Measurements from ENCODE around the gene PAWR. TPM values are rescaled to one million over a fixed set of nuclear protein-coding genes. Genes with fewer than 3 reads are reported as not detected.
A peak's percentile ranks its signal among the peaks of the same experiment; 100 is the strongest.
"Not testable (repeated sequence)": the region's sequence is repeated elsewhere in the genome, so short reads cannot be mapped to it uniquely, and the experiment has no call there.

The PAWR gene
- total RNA-seq, 1 experiment from 2014 or later, result 72.0 TPM

DNA sequence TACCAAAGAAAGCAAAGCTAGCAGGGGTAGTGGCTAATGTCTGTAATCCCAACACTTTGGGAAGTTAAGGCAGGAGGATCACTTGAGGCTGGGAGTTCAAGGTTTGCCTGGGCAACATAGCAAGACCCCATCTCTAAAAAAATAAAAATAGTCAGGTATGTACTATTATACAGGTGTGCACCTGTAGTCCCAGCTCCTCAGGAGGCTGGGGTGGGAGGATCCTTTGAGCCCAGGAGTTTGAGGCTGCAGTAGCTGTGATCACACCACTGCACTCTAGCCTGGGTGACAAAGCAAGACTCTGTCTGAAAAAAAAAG is 142.2 kb downstream of the PAWR start:
- no peak for DNase-seq (ENCODE audit: low read depth)

DNA sequence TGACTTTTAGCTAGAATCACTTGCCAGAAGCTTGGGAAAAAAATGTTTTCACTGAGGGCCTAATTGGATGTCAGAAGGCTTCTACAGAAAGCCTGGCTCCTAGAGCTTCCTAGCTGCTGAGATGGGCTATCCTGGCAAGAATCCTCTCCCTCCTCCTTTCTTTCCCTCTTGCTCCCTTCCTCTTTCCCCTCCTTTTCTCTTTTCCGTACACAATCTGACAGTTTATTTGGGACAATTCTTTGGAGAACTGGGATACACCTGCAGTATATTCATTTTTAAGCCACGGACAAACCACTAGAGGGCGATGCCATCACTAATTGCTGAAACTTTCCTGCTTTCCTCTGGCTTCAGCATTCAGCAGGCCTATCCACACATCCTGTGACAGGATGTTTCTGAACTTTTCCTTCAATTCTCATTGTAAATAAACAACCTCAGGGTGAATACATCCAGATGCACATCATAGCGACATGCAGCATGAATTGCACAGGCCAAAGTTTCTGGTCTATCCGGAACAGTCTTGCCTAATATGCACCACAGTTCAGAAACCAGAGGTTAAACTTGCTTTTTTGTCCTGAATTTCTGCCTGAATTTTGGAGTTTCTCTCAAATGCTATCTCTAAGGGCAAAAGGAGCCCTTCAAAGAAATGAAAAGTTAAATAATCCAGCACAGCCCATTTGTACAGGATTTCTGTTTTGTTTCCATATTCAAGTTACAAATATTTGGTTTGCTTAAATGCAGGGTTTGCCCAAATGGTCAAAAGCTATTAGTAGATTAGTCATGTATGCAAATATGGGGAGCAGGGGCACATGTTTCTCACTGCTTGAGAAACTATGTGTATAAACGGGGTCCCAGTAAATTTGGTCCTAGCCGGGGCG is 142.8 kb downstream of the PAWR start:
- peak; percentile 77 for DNase-seq (ENCODE audit: low read depth)

DNA sequence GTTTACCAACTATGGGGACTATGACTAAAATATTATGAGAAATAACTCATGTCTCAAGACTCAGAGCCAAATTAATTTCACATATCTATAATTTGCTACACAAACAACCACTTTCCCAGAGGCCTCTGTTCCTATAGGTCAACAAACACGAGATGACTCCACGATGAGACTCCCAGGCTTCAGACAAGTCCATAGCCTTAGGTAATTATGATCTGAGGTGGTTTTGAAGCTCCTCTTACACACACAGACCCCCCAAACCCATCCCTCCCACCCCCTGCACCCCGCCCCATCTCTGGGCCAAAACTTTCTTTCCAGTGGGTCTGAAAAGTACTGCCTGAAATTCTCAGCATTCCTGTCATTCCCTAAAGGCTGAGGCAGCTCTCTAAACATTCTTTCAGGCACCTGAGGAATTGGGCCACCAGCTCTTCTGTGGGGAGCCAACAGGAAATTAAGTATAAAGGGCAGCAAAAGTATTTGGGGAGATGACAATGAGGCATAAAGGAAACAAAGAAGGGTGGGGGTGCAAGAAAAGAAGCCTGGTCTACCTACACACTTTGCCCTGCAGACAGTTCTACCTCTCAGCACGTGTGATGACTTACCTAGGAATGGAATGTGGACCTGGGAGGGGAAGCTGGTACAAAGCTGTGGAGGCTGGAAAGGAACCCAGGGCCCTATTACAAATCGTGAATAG is 143.6 kb downstream of the PAWR start:
- DNase-seq (ENCODE audit: low read depth), result peak; percentile 95

GRCh38 chr12:79546466-79547043 is 144.2 kb downstream of the PAWR start:
- peak; percentile 88 for DNase-seq (ENCODE audit: low read depth)

GRCh38 chr12:79544439-79544838 is 146.3 kb downstream of the PAWR start:
- DNase-seq (ENCODE audit: low read depth), result not testable (repeated sequence)

GRCh38 chr12:79537675-79538074 is 153.1 kb downstream of the PAWR start:
- DNase-seq (ENCODE audit: low read depth), result no peak

- DNase-seq (ENCODE audit: low read depth), result no peak
Observed at GRCh38 chr12:79535751-79536150, 155.0 kb downstream of the PAWR start.

Other genes starting within 250 kb of the PAWR start
- gene PPP1R12A, start 244.1 kb upstream of the PAWR start, total RNA-seq (2014; rRNA removed; shearing (Covaris generic)), result 91.8 and 104 TPM in 2 replicates

Measured in Daoy (cell line).